ENCODE data around the gene MUSK.

DNA sequence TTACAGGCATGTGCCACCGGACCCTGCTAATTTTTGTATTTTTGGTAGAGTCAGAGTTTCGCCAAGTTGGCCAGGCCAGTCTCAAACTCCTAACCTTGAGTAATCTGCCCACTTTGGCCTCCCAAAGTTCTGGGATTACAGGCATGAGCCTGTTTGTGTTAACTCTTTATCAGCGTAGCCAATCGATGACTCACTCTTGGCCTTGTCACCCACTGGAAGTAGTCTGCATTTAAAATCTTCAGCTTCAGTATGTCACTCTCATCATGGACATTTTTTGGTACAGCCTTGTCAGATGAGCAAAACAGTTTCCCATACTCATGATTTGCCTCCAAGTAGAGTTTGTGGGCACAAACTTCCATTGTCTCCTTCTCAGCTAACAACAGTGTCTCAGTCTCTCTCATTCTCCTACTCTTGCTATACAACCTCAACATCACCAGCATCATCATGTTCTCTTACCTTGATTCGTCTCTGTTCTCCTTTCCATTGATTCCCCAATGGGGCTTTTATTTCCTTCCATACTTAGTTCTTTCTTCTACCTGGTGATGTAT lies 22.5 kb downstream of the MUSK start:
- TF ChIP-seq, protein P1, sequence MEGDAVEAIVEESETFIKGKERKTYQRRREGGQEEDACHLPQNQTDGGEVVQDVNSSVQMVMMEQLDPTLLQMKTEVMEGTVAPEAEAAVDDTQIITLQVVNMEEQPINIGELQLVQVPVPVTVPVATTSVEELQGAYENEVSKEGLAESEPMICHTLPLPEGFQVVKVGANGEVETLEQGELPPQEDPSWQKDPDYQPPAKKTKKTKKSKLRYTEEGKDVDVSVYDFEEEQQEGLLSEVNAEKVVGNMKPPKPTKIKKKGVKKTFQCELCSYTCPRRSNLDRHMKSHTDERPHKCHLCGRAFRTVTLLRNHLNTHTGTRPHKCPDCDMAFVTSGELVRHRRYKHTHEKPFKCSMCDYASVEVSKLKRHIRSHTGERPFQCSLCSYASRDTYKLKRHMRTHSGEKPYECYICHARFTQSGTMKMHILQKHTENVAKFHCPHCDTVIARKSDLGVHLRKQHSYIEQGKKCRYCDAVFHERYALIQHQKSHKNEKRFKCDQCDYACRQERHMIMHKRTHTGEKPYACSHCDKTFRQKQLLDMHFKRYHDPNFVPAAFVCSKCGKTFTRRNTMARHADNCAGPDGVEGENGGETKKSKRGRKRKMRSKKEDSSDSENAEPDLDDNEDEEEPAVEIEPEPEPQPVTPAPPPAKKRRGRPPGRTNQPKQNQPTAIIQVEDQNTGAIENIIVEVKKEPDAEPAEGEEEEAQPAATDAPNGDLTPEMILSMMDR (IDR thresholded peaks at IDR 0.05) = no peak
- TF ChIP-seq POLR2AphosphoS5 (IDR thresholded peaks at IDR 0.05) (no peak), EP300 (IDR thresholded peaks at IDR 0.05; ENCODE audit: low read depth) (no peak)

Measured in transverse colon (tissue), 4 donors.